ENCODE data around the gene SPOCK3.

SPOCK3 gene

GRCh38 chr4:167000141-167000852, 234.0 kb downstream of the SPOCK3 start:
- no peak overlapping the region for H3K27ac ChIP-seq (ENCODE audit: low read depth, low read length, poor library complexity, severe bottlenecking)
- H3K36me3 ChIP-seq (ENCODE audit: insufficient read depth, low read length), result no peaks in the 10 kb centered on the region
- no peak overlapping the region for H3K4me3 ChIP-seq (ENCODE audit: low read depth, low read length, poor library complexity, severe bottlenecking)

GRCh38 chr4:166996216-166996615, 238.1 kb downstream of the SPOCK3 start:
- Histone ChIP-seq H3K27ac (ENCODE audit: low read depth, low read length, poor library complexity, severe bottlenecking) (no peak overlapping the region), H3K4me3 (ENCODE audit: low read depth, low read length, poor library complexity, severe bottlenecking) (no peak overlapping the region), H3K9ac (ENCODE audit: low read length) (no peak overlapping the region), H4K20me1 (ENCODE audit: insufficient read depth, low read length) (no peaks in the 10 kb centered on the region), H3K4me1 (ENCODE audit: insufficient read depth, low read length, severe bottlenecking) (peaks cover 40% of the 10 kb centered on the region), H3F3A (ENCODE audit: insufficient read depth, low read length) (no peaks in the 10 kb centered on the region), H3K9me2 (ENCODE audit: low read depth, low read length) (no peaks in the 10 kb centered on the region), H3K27me3 (ENCODE audit: insufficient read depth, low read length) (no peaks in the 10 kb centered on the region), H3K79me2 (ENCODE audit: insufficient read depth, low read length) (no peaks in the 10 kb centered on the region), H3K36me3 (ENCODE audit: insufficient read depth, low read length) (no peaks in the 10 kb centered on the region), H3K4me2 (ENCODE audit: low read length) (no peak overlapping the region), H2AFZ (ENCODE audit: low read length) (no peak overlapping the region), H3K9me3 (ENCODE audit: low read length) (no peaks in the 10 kb centered on the region)
- TF ChIP-seq CTCF (IDR thresholded peaks at IDR 0.05; ENCODE audit: low read length) (no peak), EZH2 (IDR thresholded peaks at IDR 0.05; ENCODE audit: borderline replicate concordance, low read length) (no peak)

More at GRCh38 chr4:167000141-167000852, 234.0 kb downstream of the SPOCK3 start:
- no peaks in the 10 kb centered on the region for H3K9me3 ChIP-seq (ENCODE audit: low read length)
- no peak overlapping the region for H3K9ac ChIP-seq (ENCODE audit: low read length)
- TF ChIP-seq CTCF (IDR thresholded peaks at IDR 0.05; ENCODE audit: low read length), result no peak
- no peak for TF ChIP-seq EZH2 (IDR thresholded peaks at IDR 0.05; ENCODE audit: borderline replicate concordance, low read length)
- no peak overlapping the region for H2AFZ ChIP-seq (ENCODE audit: low read length)
- no peaks in the 10 kb centered on the region for H3F3A ChIP-seq (ENCODE audit: insufficient read depth, low read length)
- no peak overlapping the region for H3K4me2 ChIP-seq (ENCODE audit: low read length)
- no peaks in the 10 kb centered on the region for H4K20me1 ChIP-seq (ENCODE audit: insufficient read depth, low read length)
- H3K4me1 ChIP-seq (ENCODE audit: insufficient read depth, low read length, severe bottlenecking), result peaks cover 20% of the 10 kb centered on the region
- H3K27me3 ChIP-seq (ENCODE audit: insufficient read depth, low read length), result no peaks in the 10 kb centered on the region
- H3K79me2 ChIP-seq (ENCODE audit: insufficient read depth, low read length), result no peaks in the 10 kb centered on the region
- H3K9me2 ChIP-seq (ENCODE audit: low read depth, low read length), result no peaks in the 10 kb centered on the region

GRCh38 chr4:166994686-166995085, 239.6 kb downstream of the SPOCK3 start:
- no peaks in the 10 kb centered on the region for H3K79me2 ChIP-seq (ENCODE audit: insufficient read depth, low read length)
- no peak overlapping the region for H2AFZ ChIP-seq (ENCODE audit: low read length)
- no peak overlapping the region for H3K9ac ChIP-seq (ENCODE audit: low read length)
- no peaks in the 10 kb centered on the region for H3F3A ChIP-seq (ENCODE audit: insufficient read depth, low read length)
- peaks cover 37% of the 10 kb centered on the region for H3K4me1 ChIP-seq (ENCODE audit: insufficient read depth, low read length, severe bottlenecking)
- H3K27me3 ChIP-seq (ENCODE audit: insufficient read depth, low read length), result no peaks in the 10 kb centered on the region
- H3K9me3 ChIP-seq (ENCODE audit: low read length), result no peaks in the 10 kb centered on the region
- H3K36me3 ChIP-seq (ENCODE audit: insufficient read depth, low read length), result no peaks in the 10 kb centered on the region
- no peak overlapping the region for H3K27ac ChIP-seq (ENCODE audit: low read depth, low read length, poor library complexity, severe bottlenecking)
- no peak for TF ChIP-seq EZH2 (IDR thresholded peaks at IDR 0.05; ENCODE audit: borderline replicate concordance, low read length)
- TF ChIP-seq CTCF (IDR thresholded peaks at IDR 0.05; ENCODE audit: low read length), result no peak
- no peak overlapping the region for H3K4me3 ChIP-seq (ENCODE audit: low read depth, low read length, poor library complexity, severe bottlenecking)
- no peak overlapping the region for H3K4me2 ChIP-seq (ENCODE audit: low read length)
- H3K9me2 ChIP-seq (ENCODE audit: low read depth, low read length), result no peaks in the 10 kb centered on the region
- H4K20me1 ChIP-seq (ENCODE audit: insufficient read depth, low read length), result no peaks in the 10 kb centered on the region

Measured in OCI-LY1 (cell line).